OCI-LY7 (cell line): Measurements from ENCODE around the gene SHF. TPM values are rescaled to one million over a fixed set of nuclear protein-coding genes. Genes with fewer than 3 reads are reported as not detected.

Experiments
- BruUV-seq: library from RNA; stranded (reverse); fragments of 400-500 nt; replicated peaks from 2 replicates; lab custom pipeline; 2021; lab: Mats Ljungman, UMichigan
- CTCF ChIA-PET: fragments of 300-600 bp; sonication (Branson Sonifier 250); formaldehyde crosslinking; loops from one replicate; lab custom pipeline; 2022; ENCODE audit warnings: antibody characterized with exemption; ENCODE audit not compliant: unreplicated experiment; lab: Charles Lee
- POLR2A ChIA-PET: fragments of 300-600 bp; sonication (Branson Sonifier 250); formaldehyde crosslinking; loops from one replicate; lab custom pipeline; 2022; ENCODE audit warnings: antibody characterized with exemption; lab: Charles Lee
- DNase-seq: peaks from one replicate; pipeline ENCODE4 v3.0.0-alpha.2; 2015; ENCODE audit warnings: low spot score
- H2AFZ ChIP-seq: fragments of 200-600 bp; sonication (generic), shearing (Covaris generic); 2 replicates; pipeline ENCODE4 v1.6.1; 2014; ENCODE audit warnings: mild to moderate bottlenecking, antibody characterized with exemption, low read length, moderate library complexity
- H3K27ac ChIP-seq: fragments of 200-600 bp; sonication (generic); 2 replicates; pipeline ENCODE4 v1.5.1; 2014; ENCODE audit warnings: mixed run types, low read depth, mild to moderate bottlenecking, moderate library complexity, low read length, inconsistent platforms; ENCODE audit not compliant: poor library complexity, severe bottlenecking
- H3K36me3 ChIP-seq: fragments of 200-600 bp; sonication (generic); 2 replicates; pipeline ENCODE4 v1.6.1; 2014; ENCODE audit warnings: mild to moderate bottlenecking, antibody characterized with exemption, low read length, moderate library complexity, mixed read lengths; ENCODE audit not compliant: insufficient read depth
- H3K4me1 ChIP-seq: fragments of 200-600 bp; sonication (generic); 2 replicates; pipeline ENCODE4 v1.5.1; 2014; ENCODE audit warnings: mild to moderate bottlenecking, low read length; ENCODE audit not compliant: insufficient read depth, poor library complexity, severe bottlenecking
- H3K4me2 ChIP-seq: fragments of 200-600 bp; sonication (generic); 2 replicates; pipeline ENCODE4 v1.6.1; 2014; ENCODE audit warnings: mild to moderate bottlenecking, low read length
- H3K4me3 ChIP-seq: fragments of 200-600 bp; sonication (generic); 2 replicates; pipeline ENCODE4 v1.5.1; 2014; ENCODE audit warnings: mild to moderate bottlenecking, low read depth, low read length; ENCODE audit not compliant: poor library complexity, severe bottlenecking
- H3K79me2 ChIP-seq: fragments of 200-600 bp; sonication (generic); 2 replicates; pipeline ENCODE4 v1.6.1; 2016; ENCODE audit warnings: low read depth, mild to moderate bottlenecking, low read length, moderate library complexity, mixed read lengths; ENCODE audit not compliant: insufficient read depth
- H3K9me2 ChIP-seq: fragments of 200-600 bp; sonication (generic); 2 replicates; pipeline ENCODE4 v1.6.1; 2016; ENCODE audit warnings: mild to moderate bottlenecking, low read length, mixed read lengths; ENCODE audit not compliant: insufficient read depth
- H3K9me3 ChIP-seq: fragments of 200-600 bp; sonication (generic); 2 replicates; pipeline ENCODE4 v1.6.1; 2014; ENCODE audit warnings: mild to moderate bottlenecking, mixed run types, low read length, mixed read lengths
- H4K20me1 ChIP-seq: fragments of 200-600 bp; sonication (generic); 2 replicates; pipeline ENCODE4 v1.6.1; 2014; ENCODE audit warnings: mild to moderate bottlenecking, antibody characterized with exemption, low read length, moderate library complexity, mixed read lengths; ENCODE audit not compliant: insufficient read depth
- CTCF ChIP-seq: fragments of 200-600 bp; sonication (generic); conservative IDR thresholded peaks from 2 replicates; pipeline ENCODE4 v1.5.1; 2014; ENCODE audit warnings: mild to moderate bottlenecking, antibody characterized with exemption, low read length, moderate library complexity, mixed read lengths
- EZH2phosphoT487 ChIP-seq: fragments of 200-600 bp; sonication (generic); IDR thresholded peaks from 2 replicates; pipeline ENCODE4 v1.6.1; 2018; ENCODE audit warnings: low read depth, borderline replicate concordance, mild to moderate bottlenecking, mixed run types, antibody characterized with exemption, low read length, moderate library complexity, mixed read lengths
- intact Hi-C: fragments of 100-400 bp; cut with micrococcal nuclease; formaldehyde crosslinking; loops from one replicate; pipeline ENCODE4 v1.10.0; 2022; ENCODE audit not compliant: unreplicated experiment
- total RNA-seq, 2 experiments: library from RNA; depleted of rRNA in 1 of 2; stranded (reverse); fragments of >200 nt in 1 of 2; shearing (Covaris generic) in 1 of 2; gene quantifications; 2 replicates each; pipeline ENCODE4 v1.2.3, GENCODE V29; 2014 to 2022

Gene SHF
- total RNA-seq, 2 experiments from 2014 or later = 2.5 to 5.7 TPM

- Histone ChIP-seq H3K9me2 (no peaks in the 10 kb centered on the region), H4K20me1 (no peaks in the 10 kb centered on the region), H3K4me1 (no peaks in the 10 kb centered on the region), H3K4me3 (no peak overlapping the region), H3K27ac (no peak overlapping the region), H3K4me2 (no peak overlapping the region), H3K36me3 (no peaks in the 10 kb centered on the region), H3K9me3 (no peaks in the 10 kb centered on the region), H2AFZ (no peak overlapping the region), H3K79me2 (no peaks in the 10 kb centered on the region)
- intact Hi-C loops = no loop called here
- CTCF ChIA-PET = no interaction called here
- POLR2A ChIA-PET = no interaction called here
- DNase-seq = no peak
- no peak for TF ChIP-seq EZH2phosphoT487
- TF ChIP-seq CTCF = no peak
- no TSS peak for BruUV-seq
These were observed 40.2 kb downstream of the SHF start for GRCh38 chr15:45147606-45148005.

GRCh38 chr15:45146405-45146804, 41.4 kb downstream of the SHF start:
- intact Hi-C loops = no loop called here
- Histone ChIP-seq H4K20me1 (no peaks in the 10 kb centered on the region), H3K4me1 (no peaks in the 10 kb centered on the region), H3K9me2 (no peaks in the 10 kb centered on the region), H3K4me2 (no peak overlapping the region), H3K79me2 (no peaks in the 10 kb centered on the region), H2AFZ (no peak overlapping the region), H3K27ac (no peak overlapping the region), H3K4me3 (no peak overlapping the region), H3K9me3 (no peaks in the 10 kb centered on the region), H3K36me3 (no peaks in the 10 kb centered on the region)
- TF ChIP-seq EZH2phosphoT487 (no peak), CTCF (no peak)
- POLR2A ChIA-PET = no interaction called here
- DNase-seq = no peak
- no TSS peak for BruUV-seq
- CTCF ChIA-PET = no interaction called here

GRCh38 chr15:45144775-45145174, 43.0 kb downstream of the SHF start:
- no peak for DNase-seq
- H3K9me2 ChIP-seq = no peaks in the 10 kb centered on the region
- no peaks in the 10 kb centered on the region for H3K9me3 ChIP-seq
- no peaks in the 10 kb centered on the region for H3K4me1 ChIP-seq
- H3K4me3 ChIP-seq = no peak overlapping the region
- no peaks in the 10 kb centered on the region for H4K20me1 ChIP-seq
- H3K27ac ChIP-seq = no peak overlapping the region
- BruUV-seq = no TSS peak
- POLR2A ChIA-PET = no interaction called here
- intact Hi-C loops = no loop called here
- no peak overlapping the region for H3K4me2 ChIP-seq
- H3K79me2 ChIP-seq = no peaks in the 10 kb centered on the region
- CTCF ChIA-PET = no interaction called here
- no peak overlapping the region for H2AFZ ChIP-seq
- TF ChIP-seq EZH2phosphoT487 = no peak
- no peak for TF ChIP-seq CTCF
- no peaks in the 10 kb centered on the region for H3K36me3 ChIP-seq
